NCI-H2107 (cell line): ENCODE results near the gene PRKCH.

Experiments
- DNase-seq: peaks from one replicate; lab custom pipeline; 2025; lab: John Stamatoyannopoulos, UW

PRKCH gene

GRCh38 chr14:61491876-61492434, 170.6 kb downstream of the PRKCH start:
- DNase-seq: no peak

DNA sequence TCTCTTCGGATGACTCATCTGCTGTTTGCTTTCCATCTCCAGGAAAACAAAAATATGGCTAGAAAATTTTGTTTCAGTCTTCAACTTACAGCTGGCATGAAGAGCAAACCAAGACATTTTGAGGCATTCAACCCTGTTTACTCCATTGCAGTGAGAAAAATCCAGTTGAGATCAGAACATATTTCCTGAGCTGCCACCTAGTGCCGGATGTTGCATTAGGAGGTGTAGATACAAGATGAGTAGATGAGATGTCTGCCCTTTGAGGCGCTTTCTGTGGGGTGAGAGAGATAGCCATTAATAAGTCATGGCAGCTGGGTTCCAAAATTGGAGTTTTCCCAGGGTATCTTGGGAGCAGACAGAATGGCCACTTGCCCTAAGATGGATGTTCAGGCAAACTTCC, 171.1 kb downstream of the PRKCH start:
- DNase-seq: no peak

DNA sequence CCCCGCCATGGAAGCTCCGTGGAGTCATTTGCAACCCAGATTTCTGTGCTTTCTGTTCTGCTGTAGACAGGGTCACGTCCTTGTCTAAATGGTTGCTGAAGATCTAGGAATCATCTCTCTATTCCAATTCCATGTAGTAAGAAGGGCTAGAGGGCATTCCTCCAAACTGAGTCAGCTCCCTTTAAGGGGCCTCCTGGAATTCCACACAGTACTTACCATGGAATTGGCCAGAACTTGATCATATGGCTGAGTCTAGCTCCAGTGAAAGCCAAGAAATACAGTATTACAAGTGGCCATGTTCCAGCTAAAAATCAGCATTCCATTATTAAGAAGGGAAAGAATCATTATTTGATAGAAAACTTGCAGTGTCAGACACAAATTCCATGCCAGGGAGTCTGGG, 171.9 kb downstream of the PRKCH start:
- DNase-seq: no peak

- no peak for DNase-seq
These were observed 172.6 kb downstream of the PRKCH start for GRCh38 chr14:61494018-61494417.

DNA sequence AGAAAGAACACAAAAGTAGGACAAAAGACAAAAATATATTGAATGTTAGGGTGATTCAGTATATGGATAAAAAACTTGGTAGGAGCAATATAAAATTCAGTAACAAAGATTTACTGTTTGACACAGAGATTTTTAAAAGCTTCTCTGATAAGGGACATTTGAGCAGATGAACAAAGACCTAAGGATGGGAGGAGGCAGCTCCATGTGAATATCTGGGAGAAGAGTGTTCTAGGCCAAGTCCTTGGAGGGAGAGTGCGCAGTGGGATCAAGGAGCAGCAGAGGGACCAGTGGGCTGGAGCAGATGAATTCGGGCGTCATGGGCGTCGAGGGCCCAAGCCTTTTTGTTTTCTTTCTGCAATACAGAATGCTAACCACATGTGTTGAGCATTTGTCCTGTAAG, 174.4 kb downstream of the PRKCH start:
- no peak for DNase-seq

DNA sequence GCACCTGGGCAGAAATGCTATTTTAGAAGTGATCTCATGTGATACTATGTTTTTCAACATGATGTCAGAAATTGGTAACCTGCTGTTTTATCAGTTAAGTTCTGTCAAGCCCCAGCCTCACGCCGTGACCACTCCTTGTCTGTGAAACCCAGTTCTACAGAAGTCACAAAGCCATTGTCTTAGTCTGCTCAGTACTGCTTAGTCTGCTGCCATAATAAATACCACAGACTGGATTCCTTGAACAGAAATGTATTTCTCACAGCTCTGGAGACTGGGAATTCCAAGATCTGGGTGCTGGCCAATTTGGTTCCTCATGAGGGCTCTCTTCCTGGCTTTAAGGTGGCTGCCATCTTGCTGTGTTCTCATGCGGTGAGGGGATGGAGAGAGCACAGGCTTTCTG, 176.9 kb downstream of the PRKCH start:
- no peak for DNase-seq

DNA sequence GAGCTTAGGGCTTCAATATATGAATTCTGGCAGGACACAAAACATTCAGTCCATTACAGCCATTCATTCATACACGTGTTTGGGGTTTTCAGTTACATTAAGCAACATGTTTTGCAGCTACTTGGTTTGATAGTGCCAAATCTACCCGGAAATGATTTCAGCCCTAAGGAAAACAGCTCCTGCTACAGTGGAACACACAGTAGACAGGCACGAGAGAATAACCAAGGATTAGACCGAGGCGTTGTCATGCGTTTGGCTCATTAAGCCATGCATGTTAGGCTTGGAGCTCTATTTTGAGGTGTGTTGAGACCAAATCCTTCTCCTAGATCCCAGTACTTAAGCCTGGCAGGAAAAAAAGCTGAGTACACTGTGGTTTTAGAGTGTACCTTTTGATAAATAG, 177.4 kb downstream of the PRKCH start:
- no peak for DNase-seq

GRCh38 chr14:61499991-61500390, 178.6 kb downstream of the PRKCH start:
- no peak for DNase-seq

- no peak for DNase-seq
These were observed 180.5 kb downstream of the PRKCH start for GRCh38 chr14:61501714-61502458.

DNA sequence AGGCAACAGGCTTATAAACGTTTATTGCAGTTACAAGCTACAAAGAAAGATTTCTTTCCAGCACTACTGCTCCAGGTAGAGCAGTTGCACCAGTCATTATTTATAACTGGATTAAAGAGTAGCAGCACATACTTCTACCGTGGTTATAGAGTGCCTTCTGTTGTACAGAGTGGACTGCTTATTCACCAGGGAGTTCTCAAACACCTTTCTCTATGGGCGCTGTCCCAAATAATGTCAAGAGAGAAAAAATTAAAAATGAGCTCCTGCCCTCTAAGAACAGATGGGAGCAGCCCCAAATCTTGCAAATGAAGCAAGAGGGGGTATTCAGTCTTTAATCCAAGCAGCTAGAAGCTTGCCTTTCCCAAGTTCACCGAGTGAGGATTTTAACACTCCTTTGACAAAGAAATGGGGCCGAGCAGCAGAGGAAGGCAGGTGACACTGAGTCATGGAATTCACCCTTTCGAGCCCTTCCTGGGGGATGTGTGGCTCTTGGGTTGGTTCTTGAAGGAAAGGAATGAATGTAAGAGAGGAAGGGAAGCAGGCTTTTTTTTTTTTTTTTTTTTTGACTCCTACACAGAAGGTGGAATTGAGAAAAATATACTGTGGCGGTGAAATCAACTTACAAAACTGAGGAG, 181.2 kb downstream of the PRKCH start:
- DNase-seq: no peak

GRCh38 chr14:61503167-61503801, 181.9 kb downstream of the PRKCH start:
- no peak for DNase-seq

- DNase-seq: no peak
These were observed 183.5 kb downstream of the PRKCH start for GRCh38 chr14:61504901-61505300.

- no peak for DNase-seq
These were observed 184.7 kb downstream of the PRKCH start for GRCh38 chr14:61505815-61506809.

- no peak for DNase-seq
These were observed 187.1 kb downstream of the PRKCH start for GRCh38 chr14:61508526-61508925.

DNA sequence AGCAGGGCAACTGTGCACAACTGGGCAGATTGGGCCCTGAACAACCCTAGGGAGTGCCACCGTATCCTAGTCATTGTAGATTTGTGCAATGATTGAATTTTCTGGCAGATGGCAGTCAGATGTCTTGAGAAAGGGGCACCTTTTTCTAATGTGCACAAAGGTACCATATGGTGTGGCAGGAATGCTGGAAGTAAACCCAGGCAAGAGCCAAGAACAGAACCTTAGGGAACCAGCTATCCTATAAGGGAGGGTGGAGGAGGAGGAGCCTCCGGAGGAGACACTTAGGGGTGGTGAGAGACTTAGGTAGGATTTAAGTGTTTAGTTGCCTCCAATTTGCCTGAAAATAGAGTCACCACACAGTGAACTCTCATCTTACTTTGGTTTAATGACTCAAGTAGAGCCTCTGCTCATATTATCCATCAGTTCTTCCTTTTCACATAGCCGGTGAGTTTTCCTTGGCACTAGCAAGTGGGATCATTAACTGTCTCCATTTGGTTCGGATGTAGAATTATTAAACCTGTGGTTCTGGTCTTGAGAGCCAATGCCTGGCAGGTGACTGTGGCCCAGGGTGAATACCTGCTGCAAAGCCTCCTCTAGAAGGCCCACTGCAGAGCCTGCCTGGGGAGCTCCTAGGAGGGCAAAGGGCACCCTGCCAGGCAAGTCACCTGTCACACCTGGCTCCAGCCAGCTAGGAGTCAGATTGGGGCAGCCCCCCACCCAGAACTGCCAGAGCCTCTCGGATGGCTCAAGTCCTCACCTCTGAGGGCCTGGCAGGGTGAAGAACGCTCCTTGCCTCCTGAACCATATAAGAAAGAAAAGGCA, 189.6 kb downstream of the PRKCH start:
- DNase-seq: no peak

GRCh38 chr14:61511558-61511948, 190.2 kb downstream of the PRKCH start:
- DNase-seq: no peak

GRCh38 chr14:61512026-61512834, 190.9 kb downstream of the PRKCH start:
- DNase-seq: no peak

DNA sequence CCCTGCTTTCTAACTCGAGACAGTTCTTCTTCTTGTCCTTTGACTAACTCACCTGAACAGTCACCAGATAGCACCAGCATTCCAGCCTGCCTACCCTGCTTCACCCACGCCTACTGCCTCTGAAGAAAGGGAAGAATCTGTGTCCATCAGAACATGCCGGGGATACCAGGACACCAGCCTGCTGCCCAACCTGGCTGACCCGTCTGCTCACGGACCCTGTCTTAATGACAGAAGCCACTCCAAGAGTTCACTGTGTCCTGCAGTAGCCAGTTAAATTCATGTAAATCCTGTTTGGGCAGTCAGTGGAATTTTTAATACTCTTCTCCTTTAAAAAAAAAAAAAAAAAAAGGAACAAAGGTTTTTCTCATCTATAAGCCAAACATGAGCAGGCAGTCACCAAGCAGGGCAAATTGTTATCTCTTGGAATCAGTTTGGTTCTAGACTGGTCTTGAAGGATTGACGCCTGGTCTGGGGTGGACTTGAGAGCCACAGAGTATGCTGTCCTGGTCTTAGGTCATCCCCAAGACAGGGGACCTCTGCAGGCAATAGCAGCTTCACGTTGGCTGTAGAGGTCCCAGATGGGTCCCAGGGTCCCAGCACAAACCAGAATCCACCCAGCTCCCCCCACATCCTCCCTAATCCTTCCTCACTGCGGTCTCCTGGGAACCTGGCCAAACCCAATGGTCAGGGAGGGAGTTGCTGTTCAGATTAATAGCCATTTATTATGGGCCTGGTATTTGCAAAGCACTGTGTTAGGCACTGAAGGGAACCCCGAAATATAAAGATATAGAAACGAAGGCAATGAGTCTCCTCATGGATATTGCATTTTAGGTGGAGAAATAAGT, 192.8 kb downstream of the PRKCH start:
- no peak for DNase-seq

DNA sequence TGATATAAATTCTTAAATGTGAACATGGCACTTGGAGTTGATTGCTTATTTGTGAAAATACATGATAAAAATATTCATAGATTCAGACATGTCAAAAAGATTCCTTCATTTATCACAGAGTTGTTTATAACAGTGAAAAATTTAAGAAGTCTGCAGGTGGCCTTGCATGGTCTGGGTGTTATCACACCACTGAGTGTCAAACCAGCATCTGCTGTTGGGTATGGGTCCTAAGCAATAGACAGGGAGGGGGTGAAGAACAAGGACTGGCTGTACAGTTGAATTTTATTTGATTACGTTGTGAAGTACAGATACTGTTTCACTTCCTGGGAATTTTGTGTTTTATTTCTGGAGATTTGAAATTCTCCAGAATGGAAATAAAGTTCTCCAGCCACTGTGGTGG, 193.5 kb downstream of the PRKCH start:
- no peak for DNase-seq
